Activated naive CD8-positive, alpha-beta T cell treated with anti-CD3 and anti-CD28 coated beads, Interleukin-2, amount 50 U/mL, for 24 hours (primary cell): ENCODE results near the gene ZNF74.
"Not testable (repeated sequence)": the region's sequence is repeated elsewhere in the genome, so short reads cannot be mapped to it uniquely, and the experiment has no call there.

Source experiments
- ATAC-seq: fragments of 150-1000 bp; cut with Tn5 transposase; one replicate; pipeline ENCODE4 v1.10.0; 2021
- DNase-seq: peaks from one replicate; pipeline ENCODE4 v3.0.0; 2021
- H3K27ac Mint-ChIP-seq: one replicate; pipeline ENCODE4 v1.8.0; 2021; ENCODE audit warnings: mild to moderate bottlenecking, mixed read lengths
- H3K27me3 Mint-ChIP-seq: one replicate; pipeline ENCODE4 v1.8.0; 2021; ENCODE audit warnings: mixed read lengths
- H3K36me3 Mint-ChIP-seq: one replicate; pipeline ENCODE4 v1.8.0; 2021; ENCODE audit warnings: low read depth, mixed read lengths
- H3K4me1 Mint-ChIP-seq: one replicate; pipeline ENCODE4 v1.8.0; 2021; ENCODE audit warnings: mixed read lengths
- H3K4me3 Mint-ChIP-seq: one replicate; pipeline ENCODE4 v1.8.0; 2021; ENCODE audit warnings: mild to moderate bottlenecking, moderate library complexity, mixed read lengths
- H3K9me3 Mint-ChIP-seq: one replicate; pipeline ENCODE4 v1.8.0; 2021; ENCODE audit warnings: mixed read lengths

The ZNF74 gene

DNA sequence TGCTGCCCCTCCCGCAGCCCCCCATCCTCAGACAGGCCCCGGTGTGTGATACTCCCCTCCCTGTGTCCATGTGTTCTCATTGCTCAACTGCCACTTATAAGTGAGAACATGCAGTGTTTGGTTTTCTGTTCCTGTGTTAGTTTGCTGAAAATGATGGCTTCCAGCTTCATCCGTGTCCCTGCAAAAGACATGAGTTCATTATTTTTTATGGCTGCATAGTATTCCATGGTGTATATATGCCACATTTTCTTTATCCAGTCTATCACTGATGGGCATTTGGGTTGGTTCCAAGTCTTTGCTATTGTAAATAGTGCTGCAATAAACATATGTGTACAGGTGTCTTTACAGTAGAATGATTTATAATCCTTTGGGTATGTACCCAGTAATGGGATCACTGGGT lies 21.3 kb downstream of the ZNF74 start:
- not testable (repeated sequence) for H3K9me3 Mint-ChIP-seq, H3K4me1 Mint-ChIP-seq, H3K4me3 Mint-ChIP-seq, DNase-seq, H3K27ac Mint-ChIP-seq, H3K36me3 Mint-ChIP-seq, H3K27me3 Mint-ChIP-seq, ATAC-seq

DNA sequence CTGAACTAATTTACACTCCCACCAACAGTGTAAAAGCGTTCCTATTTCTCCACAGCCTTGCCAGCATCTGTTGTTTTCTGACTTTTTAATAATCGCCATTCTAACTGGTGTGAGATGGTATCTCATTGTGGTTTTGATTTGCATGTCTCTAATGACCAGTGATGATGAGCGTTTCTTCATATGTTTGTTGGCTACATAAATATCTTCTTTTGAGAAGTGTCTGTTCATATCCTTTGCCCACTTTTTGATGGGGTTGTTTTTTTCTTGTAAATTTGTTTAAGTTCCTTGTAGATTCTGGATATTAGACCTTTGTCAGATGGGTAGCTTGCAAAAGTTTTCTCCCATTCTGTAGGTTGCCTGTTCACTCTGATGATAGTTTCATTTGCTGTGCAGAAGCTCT lies 21.7 kb downstream of the ZNF74 start:
- not testable (repeated sequence) for H3K9me3 Mint-ChIP-seq, DNase-seq, ATAC-seq

DNA sequence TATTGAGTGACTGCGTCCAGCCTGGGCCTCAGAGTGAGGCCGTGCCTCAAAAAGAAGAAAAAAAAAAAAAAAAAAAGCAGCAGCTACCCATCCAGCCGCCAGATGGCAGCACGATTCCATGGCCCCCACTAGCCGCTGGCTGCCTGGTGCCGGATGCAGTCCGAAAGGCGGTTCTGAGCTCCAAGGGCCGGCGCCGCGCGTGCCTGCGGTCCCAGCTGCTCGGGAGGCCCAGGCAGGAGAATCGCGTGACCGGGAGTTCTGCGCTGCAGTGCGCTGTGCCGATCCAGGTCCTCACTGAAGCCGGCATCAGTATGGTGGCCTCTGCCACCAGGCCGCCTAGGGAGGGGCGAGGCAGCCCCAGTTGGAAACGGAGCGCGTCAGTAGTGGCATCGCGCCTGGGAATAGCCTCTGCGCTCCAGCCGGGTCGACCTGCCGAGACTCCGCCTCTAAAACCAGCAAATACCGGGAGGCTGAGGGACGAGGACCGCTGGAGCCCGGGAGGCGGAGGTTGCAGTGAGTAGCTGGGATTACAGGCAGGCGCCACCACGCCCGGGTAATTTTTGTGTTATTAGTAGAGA lies 24.3 kb downstream of the ZNF74 start:
- Mint-ChIP-seq H3K27me3 (peaks cover 2% of the 10 kb centered on the region), H3K4me3 (no peak overlapping the region), H3K27ac (no peak overlapping the region), H3K36me3 (no peaks in the 10 kb centered on the region), H3K4me1 (no peaks in the 10 kb centered on the region), H3K9me3 (no peaks in the 10 kb centered on the region)
- ATAC-seq (peak; percentile 60), DNase-seq (peak; percentile 71)

More for the DNA sequence above, 21.7 kb downstream of the ZNF74 start:
- H3K27me3 Mint-ChIP-seq, H3K27ac Mint-ChIP-seq, H3K4me1 Mint-ChIP-seq, H3K36me3 Mint-ChIP-seq, H3K4me3 Mint-ChIP-seq: not testable (repeated sequence)

DNA sequence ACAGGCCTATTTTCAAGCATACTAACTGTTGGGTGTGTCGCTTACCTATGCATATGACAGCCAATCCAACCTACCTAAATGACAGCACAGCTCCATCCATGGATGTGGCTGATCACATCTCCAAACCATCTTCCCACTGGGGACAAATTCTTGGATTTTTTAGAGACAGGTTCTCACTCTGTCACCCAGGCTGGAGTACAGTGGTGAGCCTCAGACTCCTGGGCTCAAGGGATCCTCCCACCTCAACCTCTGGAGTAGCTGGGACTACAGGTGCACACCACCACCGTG lies 25.7 kb downstream of the ZNF74 start:
- H3K4me1 Mint-ChIP-seq = no peaks in the 10 kb centered on the region
- H3K27ac Mint-ChIP-seq = no peak overlapping the region
- peaks cover 6% of the 10 kb centered on the region for H3K27me3 Mint-ChIP-seq
- H3K9me3 Mint-ChIP-seq = no peaks in the 10 kb centered on the region
- DNase-seq = no peak
- no peak overlapping the region for H3K4me3 Mint-ChIP-seq
- H3K36me3 Mint-ChIP-seq = no peaks in the 10 kb centered on the region
- ATAC-seq = no peak

DNA sequence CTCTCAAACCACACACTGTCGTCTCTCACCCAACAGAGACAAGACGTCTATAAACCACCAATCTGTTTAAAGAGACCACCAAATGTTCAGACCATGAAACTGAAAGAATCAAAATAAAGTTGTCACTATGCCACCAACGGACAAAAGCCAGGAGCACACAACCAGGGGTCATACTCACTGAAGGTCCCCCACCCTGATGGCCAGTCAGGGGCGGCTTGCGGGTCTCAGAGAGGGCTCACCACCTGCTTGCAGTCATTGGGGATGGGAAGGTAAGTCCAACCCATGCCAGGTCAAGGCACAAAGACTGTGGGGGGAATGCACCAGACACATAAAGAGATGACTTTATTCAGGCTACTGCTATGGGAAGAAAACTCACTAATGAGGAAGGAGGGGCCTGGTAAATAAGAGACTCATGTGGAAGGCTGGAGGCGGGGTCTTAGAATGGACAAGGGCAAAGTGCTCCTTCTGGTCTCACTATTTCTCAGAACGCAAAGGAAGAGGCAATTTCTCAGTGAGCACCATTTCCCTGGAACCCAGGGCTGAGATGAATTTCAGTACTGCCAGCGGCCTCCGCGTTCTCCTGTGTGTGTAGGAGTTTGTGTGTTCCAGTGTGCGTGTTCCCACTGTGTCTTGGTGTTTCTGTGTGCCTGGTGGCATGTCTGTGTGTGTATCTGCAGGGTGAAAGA lies 26.3 kb downstream of the ZNF74 start:
- no peaks in the 10 kb centered on the region for H3K9me3 Mint-ChIP-seq
- ATAC-seq = no peak
- H3K27ac Mint-ChIP-seq = no peak overlapping the region

DNA sequence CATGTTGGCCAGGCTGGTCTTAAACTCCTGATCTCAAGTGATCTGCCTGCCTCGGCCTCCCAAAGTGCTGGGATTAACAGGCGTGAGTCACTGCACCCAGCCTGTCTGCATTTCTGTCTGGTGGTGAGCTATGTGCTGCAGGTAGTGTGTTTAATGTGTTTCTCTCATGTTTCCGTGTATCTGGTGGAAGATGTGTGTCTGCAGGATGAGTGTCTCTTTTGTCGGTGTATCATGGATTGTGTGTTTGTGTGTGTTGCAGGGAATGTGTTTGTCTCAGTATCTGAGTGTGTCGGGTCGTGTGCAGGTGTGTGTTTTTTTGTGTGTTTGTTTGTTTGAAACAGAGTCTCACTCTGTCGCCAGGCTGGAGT lies 27.5 kb downstream of the ZNF74 start:
- Mint-ChIP-seq H3K4me3 (no peak overlapping the region), H3K9me3 (no peaks in the 10 kb centered on the region), H3K27me3 (peaks cover 9% of the 10 kb centered on the region), H3K27ac (no peak overlapping the region), H3K4me1 (peaks cover 3% of the 10 kb centered on the region), H3K36me3 (no peaks in the 10 kb centered on the region)
- DNase-seq (no peak), ATAC-seq (no peak)

More for the DNA sequence above, 26.3 kb downstream of the ZNF74 start:
- Mint-ChIP-seq H3K36me3 (no peaks in the 10 kb centered on the region), H3K27me3 (peaks cover 7% of the 10 kb centered on the region), H3K4me1 (peaks cover 2% of the 10 kb centered on the region), H3K4me3 (no peak overlapping the region)
- DNase-seq = no peak

DNA sequence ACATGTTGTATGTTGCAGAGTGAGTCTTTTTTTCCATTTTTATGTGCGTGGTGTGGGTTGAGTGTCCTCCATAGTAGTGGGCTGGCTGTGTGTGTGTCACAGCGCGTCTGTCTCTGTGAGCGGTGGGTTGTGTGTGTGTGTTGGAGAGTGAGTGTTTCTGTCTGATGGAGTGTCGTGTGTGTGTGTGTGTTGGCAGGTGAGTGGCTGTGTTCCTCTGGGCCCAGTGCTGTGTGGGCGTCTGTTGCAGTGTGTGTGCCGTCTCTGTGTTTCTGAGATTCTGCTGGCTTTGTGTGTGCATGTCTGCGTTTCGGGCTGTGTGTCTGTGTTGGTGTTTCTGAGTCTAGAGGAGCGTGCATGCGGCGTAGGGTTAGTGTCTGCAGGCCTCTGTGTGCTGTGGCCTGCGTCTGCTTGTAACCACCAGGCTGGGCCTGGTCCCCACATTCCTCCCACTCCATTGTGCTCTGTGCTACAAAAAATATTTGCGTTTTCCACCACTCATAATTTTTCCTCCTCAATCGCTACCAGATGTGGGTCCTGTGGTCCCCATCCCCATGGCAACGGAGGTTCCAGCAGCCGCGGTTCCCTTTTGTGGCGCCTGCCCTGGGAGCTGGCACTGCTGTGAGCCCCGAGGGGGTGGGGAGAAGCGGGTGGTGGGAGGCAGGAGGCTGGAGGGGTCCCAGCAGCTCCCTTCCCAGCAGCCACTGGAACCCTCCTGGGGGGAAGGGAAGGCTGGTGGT lies 28.5 kb downstream of the ZNF74 start:
- ATAC-seq = peak; percentile 43
- no peak overlapping the region for H3K27ac Mint-ChIP-seq
- peaks cover 3% of the 10 kb centered on the region for H3K4me1 Mint-ChIP-seq
- no peaks in the 10 kb centered on the region for H3K9me3 Mint-ChIP-seq
- H3K36me3 Mint-ChIP-seq = no peaks in the 10 kb centered on the region
- H3K4me3 Mint-ChIP-seq = no peak overlapping the region
- H3K27me3 Mint-ChIP-seq = peaks cover 17% of the 10 kb centered on the region
- DNase-seq = no peak

DNA sequence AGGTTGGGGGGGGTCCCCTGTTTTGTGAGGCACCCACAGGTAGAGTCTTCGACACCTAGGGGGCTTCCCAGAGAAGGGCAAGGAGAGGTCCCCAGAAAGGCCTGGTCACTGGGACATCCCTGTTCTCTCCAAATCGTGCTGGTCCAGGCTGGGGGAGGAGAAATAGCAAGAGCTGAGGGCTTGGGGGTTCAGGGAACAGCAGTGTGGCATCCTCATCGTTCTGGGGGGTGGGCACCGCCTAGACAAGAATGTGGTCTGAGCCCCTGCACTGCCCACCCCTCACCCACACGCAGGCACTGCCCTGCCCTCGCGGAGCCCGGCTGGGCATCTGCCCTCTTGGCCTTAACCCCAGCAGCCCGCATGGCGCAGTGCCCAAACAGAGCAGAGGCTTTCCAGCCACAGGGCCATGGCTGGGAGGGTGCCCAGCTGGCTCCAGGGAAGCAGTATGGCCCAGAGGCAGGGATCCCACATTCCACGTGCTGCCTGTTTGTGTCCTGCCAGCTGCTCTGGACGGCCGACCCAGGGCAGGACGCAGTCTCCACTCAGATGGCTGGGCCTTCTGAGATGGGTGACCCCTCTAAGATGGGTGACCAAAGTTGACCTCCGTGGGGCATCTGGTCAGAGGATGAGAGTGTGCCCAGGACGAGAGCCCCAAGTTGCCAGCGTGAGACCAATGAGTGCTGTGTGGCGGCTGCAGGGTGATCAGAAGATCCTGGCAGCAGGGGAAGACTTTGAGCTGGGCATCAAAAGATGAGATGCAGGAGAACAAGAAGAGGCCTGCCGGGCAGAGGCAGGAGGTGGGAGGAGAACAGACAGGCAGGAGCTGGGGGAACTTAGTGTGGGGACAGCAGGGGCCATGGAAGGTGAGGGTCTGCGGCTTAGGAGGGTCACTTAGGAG lies 29.3 kb downstream of the ZNF74 start:
- Mint-ChIP-seq H3K4me3 (no peak overlapping the region), H3K36me3 (no peaks in the 10 kb centered on the region), H3K4me1 (peaks cover 3% of the 10 kb centered on the region), H3K27me3 (peaks cover 22% of the 10 kb centered on the region), H3K27ac (no peak overlapping the region), H3K9me3 (no peaks in the 10 kb centered on the region)
- ATAC-seq (no peak), DNase-seq (no peak)

DNA sequence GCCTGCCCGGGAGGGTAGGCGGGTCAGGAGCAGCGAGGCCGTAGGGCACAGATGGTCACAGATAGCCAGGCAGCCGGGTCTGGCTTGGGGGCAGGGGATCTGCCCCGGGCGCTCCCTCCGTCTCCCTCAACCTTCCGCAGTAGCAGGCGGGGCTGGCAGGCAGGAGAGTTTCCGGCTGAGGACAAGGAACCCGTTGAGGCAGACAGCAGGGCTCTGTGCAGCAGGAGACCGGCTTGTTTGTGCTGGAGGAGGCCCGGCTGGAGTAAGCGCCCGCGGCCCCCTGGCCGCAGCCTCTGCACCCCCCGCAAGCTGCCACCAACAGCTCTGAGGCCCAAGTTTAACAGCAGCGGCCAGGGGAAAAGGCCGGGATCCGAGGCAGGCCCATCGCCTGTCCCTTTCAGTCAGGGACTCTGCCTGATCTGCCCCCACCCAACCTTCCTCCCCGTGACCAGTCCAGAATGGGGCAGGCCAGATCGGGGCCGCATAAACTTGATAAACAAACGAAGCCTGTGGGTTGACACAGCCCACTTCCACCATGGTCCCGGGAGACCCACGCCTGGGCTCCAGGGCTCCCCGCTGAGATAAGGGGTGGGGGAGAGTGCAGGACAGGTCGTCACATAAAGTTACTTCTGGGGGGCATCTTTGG lies 30.1 kb downstream of the ZNF74 start:
- Mint-ChIP-seq H3K27ac (no peak overlapping the region), H3K27me3 (peaks cover 25% of the 10 kb centered on the region), H3K4me1 (peaks cover 6% of the 10 kb centered on the region), H3K4me3 (no peak overlapping the region), H3K36me3 (no peaks in the 10 kb centered on the region), H3K9me3 (no peaks in the 10 kb centered on the region)
- no peak for ATAC-seq
- no peak for DNase-seq

DNA sequence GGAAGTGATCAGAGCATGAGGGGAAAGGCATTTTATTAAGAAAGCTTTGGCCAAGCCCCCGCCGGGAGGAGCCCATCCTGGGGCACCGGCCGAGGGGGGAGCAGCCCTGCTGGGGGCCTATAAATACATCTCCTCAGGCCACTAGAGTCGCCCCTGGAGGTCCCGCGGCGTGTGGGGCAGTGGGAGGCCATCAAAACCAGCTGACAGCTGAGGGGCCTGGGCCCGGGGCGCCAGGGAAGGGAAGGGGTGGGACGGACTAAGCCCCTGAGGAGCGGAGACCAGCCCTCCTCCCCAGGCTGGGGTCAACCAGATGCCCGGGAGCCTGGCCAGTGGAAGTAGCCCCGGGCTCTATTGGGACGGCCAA lies 30.6 kb downstream of the ZNF74 start:
- H3K4me3 Mint-ChIP-seq = no peak overlapping the region
- DNase-seq = no peak

DNA sequence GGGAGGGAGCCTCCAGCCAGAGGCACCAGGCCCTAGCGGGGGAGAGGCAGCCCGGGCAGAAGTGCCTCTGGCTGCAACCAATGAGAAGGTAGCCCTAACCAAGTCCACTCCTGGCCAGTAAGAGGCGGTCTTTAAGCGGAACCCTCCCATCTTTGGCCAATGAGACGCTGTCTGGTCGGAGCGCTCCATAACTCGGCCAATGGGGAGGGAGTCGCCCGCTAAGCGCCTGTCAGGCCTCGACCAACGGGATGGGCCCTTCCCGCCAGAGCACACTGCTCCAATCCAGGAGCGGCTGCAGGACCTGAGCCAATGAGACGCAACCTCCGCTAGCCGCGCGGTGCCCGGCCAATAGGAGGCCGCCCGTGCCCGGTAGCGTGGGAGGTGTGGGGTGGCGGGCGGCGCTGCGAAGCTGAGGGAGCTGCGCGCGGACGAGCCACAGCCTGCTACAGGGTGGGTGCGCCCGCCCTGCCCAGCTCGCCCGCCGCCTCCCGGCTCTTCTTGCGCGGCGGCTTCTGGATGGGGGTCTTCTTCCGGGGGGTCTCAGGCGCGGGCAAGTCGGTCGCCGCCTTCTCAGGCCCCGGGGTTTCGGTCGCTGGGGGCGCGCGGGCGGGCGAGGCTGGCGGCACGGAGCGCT lies 31.1 kb downstream of the ZNF74 start:
- no peak overlapping the region for H3K4me3 Mint-ChIP-seq
- DNase-seq (no peak), ATAC-seq (no peak)
- no peaks in the 10 kb centered on the region for H3K9me3 Mint-ChIP-seq
- no peaks in the 10 kb centered on the region for H3K36me3 Mint-ChIP-seq
- H3K27ac Mint-ChIP-seq = no peak overlapping the region
- H3K4me1 Mint-ChIP-seq = peaks cover 13% of the 10 kb centered on the region
- peaks cover 26% of the 10 kb centered on the region for H3K27me3 Mint-ChIP-seq

More for the DNA sequence above, 30.6 kb downstream of the ZNF74 start:
- no peaks in the 10 kb centered on the region for H3K36me3 Mint-ChIP-seq
- peaks cover 26% of the 10 kb centered on the region for H3K27me3 Mint-ChIP-seq
- no peak for ATAC-seq
- no peak overlapping the region for H3K27ac Mint-ChIP-seq
- H3K4me1 Mint-ChIP-seq = peaks cover 10% of the 10 kb centered on the region
- H3K9me3 Mint-ChIP-seq = no peaks in the 10 kb centered on the region

DNA sequence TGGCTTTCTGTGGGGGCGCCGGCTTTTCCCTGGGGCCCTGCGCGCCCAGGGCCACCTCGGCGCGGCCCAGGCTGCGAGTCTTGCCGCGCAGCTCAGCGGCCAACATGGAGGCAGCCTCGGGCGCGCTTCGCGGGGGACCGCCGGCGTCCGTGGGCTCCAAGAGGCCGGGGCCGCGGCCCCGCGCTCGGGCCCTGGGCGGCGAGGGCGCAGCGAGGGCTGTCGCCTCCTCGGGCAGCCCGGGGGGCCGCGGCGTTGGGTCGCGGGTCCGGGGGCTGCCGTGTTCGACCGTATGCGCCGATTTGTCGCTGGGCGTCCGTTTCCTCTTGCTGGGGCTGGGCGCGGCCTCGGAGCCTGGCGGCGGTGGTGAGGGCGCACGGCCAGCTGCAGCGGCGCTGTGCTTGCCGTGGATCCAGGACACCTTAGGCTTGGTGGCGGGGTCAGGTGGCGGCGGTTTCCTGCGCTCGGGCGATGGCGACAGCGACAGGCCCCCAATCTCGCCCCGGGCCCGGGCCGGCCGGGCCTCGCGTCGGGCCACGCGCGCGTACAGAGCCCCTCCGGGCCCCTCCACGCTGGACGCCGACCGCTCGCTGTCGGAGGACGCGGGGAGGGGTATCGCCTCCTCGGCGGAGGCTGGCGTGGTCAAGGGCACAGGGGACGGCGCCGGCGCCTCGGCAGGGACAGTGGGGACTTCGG lies 31.8 kb downstream of the ZNF74 start:
- peaks cover 17% of the 10 kb centered on the region for H3K4me1 Mint-ChIP-seq
- no peak for ATAC-seq
- no peak for DNase-seq
- peaks cover 30% of the 10 kb centered on the region for H3K27me3 Mint-ChIP-seq
- no peak overlapping the region for H3K27ac Mint-ChIP-seq
- no peak overlapping the region for H3K4me3 Mint-ChIP-seq
- no peaks in the 10 kb centered on the region for H3K9me3 Mint-ChIP-seq
- H3K36me3 Mint-ChIP-seq = no peaks in the 10 kb centered on the region

DNA sequence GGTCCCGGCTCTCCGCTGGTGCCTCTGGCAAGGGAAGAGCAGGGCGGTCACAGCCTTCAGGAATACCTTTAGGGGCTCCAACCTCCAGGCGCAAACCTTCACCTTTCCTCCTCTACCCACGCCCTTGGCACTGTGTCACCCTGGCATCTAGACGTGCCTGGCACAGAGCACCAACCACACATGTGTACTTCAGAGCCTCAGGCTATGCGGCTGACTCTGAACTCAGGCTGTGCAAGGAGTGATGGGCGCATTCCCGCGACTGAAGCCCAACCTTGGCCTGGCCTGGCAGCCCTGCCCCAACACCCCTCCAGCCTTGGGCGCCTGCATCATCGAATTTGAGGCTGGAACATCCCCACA lies 32.3 kb downstream of the ZNF74 start:
- no peak for ATAC-seq
- no peak overlapping the region for H3K4me3 Mint-ChIP-seq
- no peaks in the 10 kb centered on the region for H3K9me3 Mint-ChIP-seq
- peaks cover 19% of the 10 kb centered on the region for H3K4me1 Mint-ChIP-seq
- DNase-seq = no peak
- peaks cover 30% of the 10 kb centered on the region for H3K27me3 Mint-ChIP-seq
- H3K27ac Mint-ChIP-seq = no peak overlapping the region
- no peaks in the 10 kb centered on the region for H3K36me3 Mint-ChIP-seq
